Heart left ventricle (tissue), 16 donors: ENCODE data around the gene CCDC32. TPM values are rescaled to one million over a fixed set of nuclear protein-coding genes. Genes with fewer than 3 reads are reported as not detected.

ENCODE experiments used
- ATAC-seq, 4 donors: fragments of 200-7000 bp; cut with Tn5 transposase; one replicate each; pipeline ENCODE4 v1.9.1; 2020 to 2022; ENCODE audit warnings: moderate library complexity in 4 of 4, mild to moderate bottlenecking in 3 of 4, moderate number of reproducible peaks in 1 of 4
- DNase-seq, 5 donors: peaks; one replicate each; pipeline ENCODE4 v3.0.0-alpha.2; 2020
- H3K27ac ChIP-seq, 12 donors: fragments of 200-600 bp; sonication (generic) in 4 of 12; one replicate each; pipeline versions ENCODE4 v1.5.0 to v1.8.0; 2016 to 2022; ENCODE audit warnings: mild to moderate bottlenecking in 2 of 12
- H3K27me3 ChIP-seq, 9 donors: fragments of 200-600 bp; sonication (generic) in 2 of 9; one replicate each; pipeline versions ENCODE4 v1.5.1 to v1.8.0; 2016 to 2022; ENCODE audit warnings: mild to moderate bottlenecking in 3 of 9
- H3K36me3 ChIP-seq, 9 donors: fragments of 200-600 bp; sonication (generic) in 2 of 9; one replicate each; pipeline versions ENCODE4 v1.5.0 to v1.8.0; 2018 to 2022; ENCODE audit warnings: mild to moderate bottlenecking in 2 of 9
- H3K4me1 ChIP-seq, 12 donors: fragments of 200-600 bp; sonication (generic) in 4 of 12; one replicate each; pipeline versions ENCODE4 v1.5.0 to v1.8.0; 2016 to 2022; ENCODE audit warnings: mild to moderate bottlenecking in 3 of 12
- H3K4me3 ChIP-seq, 12 donors: fragments of 200-600 bp; sonication (generic) in 4 of 12; one replicate each; pipeline versions ENCODE4 v1.5.0 to v1.8.0; 2017 to 2022; ENCODE audit warnings: mild to moderate bottlenecking in 9 of 12, moderate library complexity in 4 of 12
- H3K9me3 ChIP-seq, 12 donors: fragments of 200-600 bp; sonication (generic) in 4 of 12; one replicate each; pipeline versions ENCODE4 v1.5.0 to v1.8.0; 2016 to 2022; ENCODE audit warnings: mild to moderate bottlenecking in 1 of 12
- POLR2A ChIP-seq, 2 donors: fragments of 450-650 bp; IDR thresholded peaks; one replicate each; pipeline ENCODE4 v1.6.1; 2017; ENCODE audit warnings: antibody characterized with exemption in 2 of 2, mild to moderate bottlenecking in 2 of 2, moderate library complexity in 2 of 2
- WGBS, 4 donors: extraction: QIAGEN DNeasy Blood & Tissue Kit in 2 of 4; methylation state at CpG; one replicate each; pipeline versions ENCODE4 v1.1.5 to v1.1.7; 2013 to 2018; 5-methylcytosine and 5-hydroxymethylcytosine counted together
- intact Hi-C, 10 donors: fragments of 100-400 bp; cut with DNase I; formaldehyde crosslinking; loops; one replicate each; pipeline versions ENCODE4 v1.11.1 to v1.14.2; 2022
- polyA plus RNA-seq, 2 donors: library from polyadenylated mRNA; stranded (reverse); fragments of 200-250 nt; gene quantifications; one replicate each; pipeline ENCODE4 v1.2.3, GENCODE V29; 2013
- total RNA-seq, 9 donors: library from RNA; depleted of rRNA in 2 of 9; stranded (reverse); fragments of >200 nt in 2 of 9; fragmentation: NEBNext Ultra II Directional in 3 of 9; extraction: Animal tissue kit (Norgen Biotek cat#: 25700) in 3 of 9; gene quantifications; one replicate each; pipeline versions ENCODE4 v1.1.0 to v1.2.4, GENCODE V29; 2016 to 2023
- TF ChIP-seq, protein P1 (sequence below), 12 donors: fragments of 200-600 bp; sonication (generic) in 4 of 12; IDR thresholded peaks; one replicate each; pipeline versions ENCODE4 v1.5.0 to v1.8.0; 2018 to 2022; ENCODE audit warnings: antibody characterized with exemption in 12 of 12, mild to moderate bottlenecking in 5 of 12
- donor health status: ischemic (EF 13 %, LVEDD 7.1; RV severe dilation, severe dysfunction).
- donor health status: healthy with polysubstance abuse.
- donor health status: DM: no; HTN: yes; CAD: no.
- donor health status: DM: no; HTN: no; CAD: no.
- donor health status: ischemic (EF 25% LVEDD 6.9; RV normal size, moderate dysfunction).
- donor health status: ischemic (EF 25% LVEDD 5.7; RV mildly dilated, moderate dysfunction).
- donor health status: healthy.
- donor health status: DM: yes; HTN: yes; CAD: no.
- donor health status: ischemic (EF 35%, LVEDD 5.7; RV mildly dilated, moderate dysfunction).
- donor health status: nonischemic (EF 11% LVEDD 7.7; RV severe dilation, severe dysfunction).
- donor health status: DM: yes; HTN: yes; CAD: no.
- donor health status: PGD.
- donor health status: ischemic (EF 29% LVEDD 5.4; RV normal size, mild dysfunction).
- donor health status: nonischemic (EF 23%, LVEDD 6.1; RV moderate dilation, normal function).

The CCDC32 gene
- total and polyA plus RNA-seq, 11 donors: 13.0 to 38.2 (median 25.4) TPM

DNA sequence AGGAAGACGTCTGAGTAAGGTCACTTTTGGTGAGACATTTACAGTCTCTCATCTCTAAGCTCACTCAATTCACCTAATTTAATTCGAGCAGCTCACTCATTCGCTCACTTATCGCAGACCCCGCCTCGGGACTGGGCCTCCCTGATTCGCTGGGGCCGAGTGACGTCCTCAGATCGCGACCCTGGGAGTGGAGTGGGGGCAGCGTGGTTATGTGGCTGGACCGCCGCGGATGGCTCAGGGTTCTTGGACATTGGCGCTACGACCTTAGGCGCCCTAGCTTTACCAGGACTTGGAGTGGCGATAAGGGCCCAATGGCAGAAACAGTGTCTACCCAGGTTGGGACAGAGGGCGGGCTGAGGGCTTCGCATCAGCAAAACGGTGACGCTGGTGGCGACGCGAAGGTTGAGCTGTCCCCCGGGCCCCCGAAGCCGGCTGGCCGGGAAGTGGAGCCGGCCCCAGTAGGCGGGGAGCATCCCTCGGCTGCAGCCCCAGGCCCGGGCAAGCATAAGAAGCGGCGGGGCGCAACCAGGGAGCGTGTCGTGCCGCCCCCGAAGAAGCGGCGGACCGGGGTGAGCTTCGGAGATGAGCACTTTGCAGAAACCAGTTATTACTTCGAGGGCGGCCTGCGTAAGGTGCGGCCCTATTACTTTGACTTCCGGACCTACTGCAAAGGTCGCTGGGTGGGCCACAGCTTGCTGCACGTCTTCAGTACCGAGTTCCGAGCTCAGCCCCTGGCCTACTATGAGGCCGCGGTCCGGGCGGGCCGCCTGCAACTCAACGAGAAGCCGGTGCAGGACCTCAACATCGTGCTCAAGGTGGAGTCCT lies 4.5 kb upstream of the CCDC32 start, which contains the start of gene RPUSD2:
TSS of gene RPUSD2 (plus strand) at position 171 of the 825 bp plus-strand sequence. CDS start at position 210, 39 bp downstream.
- Histone ChIP-seq H3K4me1 (peaks cover 0 to 25% (median 15%) of the 10 kb centered on the region in 12 donors), H3K36me3 (peaks cover 0 to 31% (median 27%) of the 10 kb centered on the region in 9 donors), H3K27ac (peak within 1 kb of the TSS; percentile 34 to 86 (median 82)), H3K27me3 (no peaks in the 10 kb centered on the region), H3K9me3 (no peaks in the 10 kb centered on the region), H3K4me3 (peak within 1 kb of the TSS; percentile 48 to 92 (median 80))
- intact Hi-C loops: loop anchor here in 2 of 10 donors (2.0 to 10.0 kb wide), 2 partner anchors 55 to 185 kb away; partner anchors contain the start of gene RMDN3 (in 1 of the 2)
- TF ChIP-seq, protein P1, sequence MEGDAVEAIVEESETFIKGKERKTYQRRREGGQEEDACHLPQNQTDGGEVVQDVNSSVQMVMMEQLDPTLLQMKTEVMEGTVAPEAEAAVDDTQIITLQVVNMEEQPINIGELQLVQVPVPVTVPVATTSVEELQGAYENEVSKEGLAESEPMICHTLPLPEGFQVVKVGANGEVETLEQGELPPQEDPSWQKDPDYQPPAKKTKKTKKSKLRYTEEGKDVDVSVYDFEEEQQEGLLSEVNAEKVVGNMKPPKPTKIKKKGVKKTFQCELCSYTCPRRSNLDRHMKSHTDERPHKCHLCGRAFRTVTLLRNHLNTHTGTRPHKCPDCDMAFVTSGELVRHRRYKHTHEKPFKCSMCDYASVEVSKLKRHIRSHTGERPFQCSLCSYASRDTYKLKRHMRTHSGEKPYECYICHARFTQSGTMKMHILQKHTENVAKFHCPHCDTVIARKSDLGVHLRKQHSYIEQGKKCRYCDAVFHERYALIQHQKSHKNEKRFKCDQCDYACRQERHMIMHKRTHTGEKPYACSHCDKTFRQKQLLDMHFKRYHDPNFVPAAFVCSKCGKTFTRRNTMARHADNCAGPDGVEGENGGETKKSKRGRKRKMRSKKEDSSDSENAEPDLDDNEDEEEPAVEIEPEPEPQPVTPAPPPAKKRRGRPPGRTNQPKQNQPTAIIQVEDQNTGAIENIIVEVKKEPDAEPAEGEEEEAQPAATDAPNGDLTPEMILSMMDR (IDR thresholded peaks at IDR 0.05): peak in 1 of 12 donors; percentile 5
- TF ChIP-seq POLR2A (IDR thresholded peaks at IDR 0.05): peak in 1 of 2 donors; percentile 73
- peak; percentile 70 to 85 (median 84) for ATAC-seq
- DNase-seq: peak; percentile 93 to 96 (median 95)
- WGBS, 4 donors: 0 to 1% (median 0%) methylated on average over 47 to 62 of the region's 62 CpGs

DNA sequence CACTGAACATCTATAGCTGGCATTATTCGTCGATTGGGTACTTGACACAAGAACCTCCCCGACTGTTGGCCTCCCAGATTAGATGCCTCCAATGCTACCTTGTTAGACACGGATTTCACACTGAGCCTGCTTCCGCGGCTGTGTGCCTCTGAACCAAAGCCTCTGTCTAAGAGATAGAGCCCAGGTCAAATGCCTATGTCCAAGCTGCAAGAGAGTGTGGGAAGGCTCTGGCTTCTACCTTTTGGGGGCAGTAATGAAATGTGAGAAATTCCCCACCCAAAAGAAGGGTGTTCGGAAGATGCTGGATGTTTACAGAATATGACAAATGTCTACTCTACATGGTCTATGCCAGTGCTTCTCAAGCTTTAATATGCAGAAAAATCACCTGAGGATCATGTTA lies 2.3 kb upstream of the CCDC32 start:
- intact Hi-C loops: loop anchor here in 1 of 10 donors (10.0 kb wide), 1 partner anchor 52 kb away; no protein-coding TSS in a partner anchor
- DNase-seq (no peak), ATAC-seq (no peak)
- Histone ChIP-seq H3K27ac (no peak overlapping the region), H3K4me1 (peaks cover 0 to 45% (median 27%) of the 10 kb centered on the region in 12 donors), H3K4me3 (no peak overlapping the region), H3K36me3 (peaks cover 0 to 16% (median 9%) of the 10 kb centered on the region in 9 donors), H3K27me3 (no peaks in the 10 kb centered on the region), H3K9me3 (no peaks in the 10 kb centered on the region)
- no peak for TF ChIP-seq POLR2A (IDR thresholded peaks at IDR 0.05)
- TF ChIP-seq, protein P1 (IDR thresholded peaks at IDR 0.05): no peak
- 24 to 49% (median 30%) methylated on average over 6 to 7 of the region's 7 CpGs for WGBS, 4 donors

DNA sequence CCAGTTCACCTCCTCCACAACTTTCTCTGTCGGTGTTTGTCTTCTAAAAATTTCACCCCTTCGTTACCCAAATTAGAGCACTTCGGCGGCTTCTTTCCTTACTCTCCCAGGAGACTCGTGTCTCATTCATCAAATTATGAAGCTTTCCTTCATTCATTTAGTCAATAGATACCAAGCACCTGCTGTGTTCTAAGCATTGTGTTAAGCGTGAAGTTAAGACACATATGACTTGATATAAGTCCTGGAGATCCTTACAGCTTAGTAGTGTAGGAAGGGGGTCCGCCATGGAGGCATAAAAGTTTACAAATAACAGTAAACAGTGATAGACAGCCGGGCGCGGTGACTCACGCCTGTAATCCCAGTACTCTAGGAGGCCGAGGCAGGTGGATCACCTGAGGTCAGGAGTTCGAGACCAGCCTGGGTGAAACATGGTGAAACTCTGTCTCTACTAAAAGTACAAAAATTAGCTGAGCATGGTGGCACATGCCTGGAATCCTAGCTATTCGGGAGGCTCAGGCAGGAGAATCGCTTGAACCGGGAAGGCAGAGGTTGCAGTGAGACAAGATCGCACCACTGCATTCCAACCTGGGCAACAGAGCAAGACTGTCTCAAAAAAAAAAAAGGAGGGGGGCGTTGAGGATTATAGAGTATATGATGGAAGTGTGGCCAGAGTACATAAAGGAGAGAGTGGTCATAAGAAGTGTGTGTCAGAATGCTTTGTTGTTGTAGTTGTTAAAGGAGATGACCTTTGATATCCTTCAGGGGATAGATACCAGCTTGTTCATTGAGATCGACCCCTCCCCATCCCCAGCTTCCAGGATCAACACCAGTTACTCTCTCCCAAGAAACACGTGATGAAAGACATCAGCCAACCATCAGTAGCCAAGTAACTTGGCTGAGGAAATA lies 744 bp upstream of the CCDC32 start:
- Histone ChIP-seq H3K27ac (peak overlapping the region in 11 of 12 donors; percentile 31 to 99 (median 93)), H3K4me1 (peaks cover 0 to 51% (median 25%) of the 10 kb centered on the region in 12 donors), H3K27me3 (no peaks in the 10 kb centered on the region), H3K4me3 (peak overlapping the region; percentile 58 to 97 (median 84)), H3K9me3 (no peaks in the 10 kb centered on the region), H3K36me3 (peaks cover 0 to 22% (median 8%) of the 10 kb centered on the region in 9 donors)
- intact Hi-C loops: loop anchor here in 1 of 10 donors (10.0 kb wide), 1 partner anchor 51 kb away; no protein-coding TSS in a partner anchor
- 46 to 57% (median 50%) methylated on average over 19 to 20 of the region's 20 CpGs for WGBS, 4 donors
- DNase-seq: no peak
- no peak for ATAC-seq
- TF ChIP-seq POLR2A (IDR thresholded peaks at IDR 0.05): no peak
- TF ChIP-seq, protein P1 (IDR thresholded peaks at IDR 0.05): no peak
